ENCODE results near the gene BOC.

The BOC gene

DNA sequence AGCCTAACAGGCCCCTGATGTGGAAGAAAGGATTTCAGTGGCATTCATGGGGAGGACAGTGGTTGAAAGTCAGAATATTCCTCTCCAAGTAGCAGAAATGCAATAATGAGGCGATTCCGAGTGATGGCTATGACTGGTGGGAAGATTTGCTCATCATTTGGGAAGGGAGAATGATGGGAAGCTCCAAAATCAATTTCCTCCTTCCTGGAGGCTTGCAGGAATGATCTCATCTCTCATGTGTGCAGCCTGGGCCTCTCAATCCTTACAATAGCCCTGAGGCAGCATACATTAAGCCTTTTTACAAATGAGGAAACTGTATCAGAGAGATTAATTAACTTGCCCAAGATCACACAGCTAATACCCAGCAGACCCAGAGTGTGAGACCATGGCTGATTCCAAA is 58.7 kb downstream of the BOC start:
- Histone ChIP-seq H4K20me1 (ENCODE audit: insufficient read depth) (no peaks in the 10 kb centered on the region), H3K27me3 (ENCODE audit: insufficient read depth, low read depth) (no peaks in the 10 kb centered on the region), H3K9ac (no peak overlapping the region), H3K27ac (no peak overlapping the region), H3K79me2 (ENCODE audit: insufficient read depth, low read depth) (no peaks in the 10 kb centered on the region), H3K4me1 (ENCODE audit: low read depth, poor library complexity, severe bottlenecking) (no peaks in the 10 kb centered on the region), H2AFZ (ENCODE audit: low read depth) (no peak overlapping the region), H3K4me2 (no peak overlapping the region), H3K36me3 (ENCODE audit: insufficient read depth) (no peaks in the 10 kb centered on the region), H3K4me3 (IDR thresholded peaks at IDR 0.05; ENCODE audit: insufficient read depth, low read depth, low read length) (no peak overlapping the region)
- TF ChIP-seq, protein P1, sequence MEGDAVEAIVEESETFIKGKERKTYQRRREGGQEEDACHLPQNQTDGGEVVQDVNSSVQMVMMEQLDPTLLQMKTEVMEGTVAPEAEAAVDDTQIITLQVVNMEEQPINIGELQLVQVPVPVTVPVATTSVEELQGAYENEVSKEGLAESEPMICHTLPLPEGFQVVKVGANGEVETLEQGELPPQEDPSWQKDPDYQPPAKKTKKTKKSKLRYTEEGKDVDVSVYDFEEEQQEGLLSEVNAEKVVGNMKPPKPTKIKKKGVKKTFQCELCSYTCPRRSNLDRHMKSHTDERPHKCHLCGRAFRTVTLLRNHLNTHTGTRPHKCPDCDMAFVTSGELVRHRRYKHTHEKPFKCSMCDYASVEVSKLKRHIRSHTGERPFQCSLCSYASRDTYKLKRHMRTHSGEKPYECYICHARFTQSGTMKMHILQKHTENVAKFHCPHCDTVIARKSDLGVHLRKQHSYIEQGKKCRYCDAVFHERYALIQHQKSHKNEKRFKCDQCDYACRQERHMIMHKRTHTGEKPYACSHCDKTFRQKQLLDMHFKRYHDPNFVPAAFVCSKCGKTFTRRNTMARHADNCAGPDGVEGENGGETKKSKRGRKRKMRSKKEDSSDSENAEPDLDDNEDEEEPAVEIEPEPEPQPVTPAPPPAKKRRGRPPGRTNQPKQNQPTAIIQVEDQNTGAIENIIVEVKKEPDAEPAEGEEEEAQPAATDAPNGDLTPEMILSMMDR (conservative IDR thresholded peaks at IDR 0.05; ENCODE audit: low read depth, low read length): no peak

DNA sequence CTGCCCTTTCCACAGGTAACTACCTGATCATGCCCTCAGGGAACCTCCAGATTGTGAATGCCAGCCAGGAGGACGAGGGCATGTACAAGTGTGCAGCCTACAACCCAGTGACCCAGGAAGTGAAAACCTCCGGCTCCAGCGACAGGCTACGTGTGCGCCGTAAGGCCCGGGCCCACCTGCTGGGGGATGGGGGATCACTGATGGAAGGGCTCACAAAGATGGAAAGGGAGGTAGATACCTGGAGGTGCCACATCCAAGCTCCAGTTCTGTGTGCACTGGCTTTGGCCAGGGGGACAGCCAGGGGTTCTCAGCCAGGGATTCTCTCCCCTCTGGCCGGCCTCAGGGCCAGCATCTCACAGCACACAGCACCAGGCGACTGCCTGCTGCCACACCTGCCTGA is 59.4 kb downstream of the BOC start:
- Histone ChIP-seq H3K27me3 (ENCODE audit: insufficient read depth, low read depth) (no peaks in the 10 kb centered on the region), H3K4me1 (ENCODE audit: low read depth, poor library complexity, severe bottlenecking) (no peaks in the 10 kb centered on the region), H3K27ac (no peak overlapping the region), H3K4me2 (no peak overlapping the region), H3K4me3 (IDR thresholded peaks at IDR 0.05; ENCODE audit: insufficient read depth, low read depth, low read length) (no peak overlapping the region), H3K36me3 (ENCODE audit: insufficient read depth) (no peaks in the 10 kb centered on the region), H2AFZ (ENCODE audit: low read depth) (no peak overlapping the region), H3K9ac (no peak overlapping the region), H4K20me1 (ENCODE audit: insufficient read depth) (no peaks in the 10 kb centered on the region), H3K79me2 (ENCODE audit: insufficient read depth, low read depth) (no peaks in the 10 kb centered on the region)
- TF ChIP-seq, protein P1 (conservative IDR thresholded peaks at IDR 0.05; ENCODE audit: low read depth, low read length): no peak

DNA sequence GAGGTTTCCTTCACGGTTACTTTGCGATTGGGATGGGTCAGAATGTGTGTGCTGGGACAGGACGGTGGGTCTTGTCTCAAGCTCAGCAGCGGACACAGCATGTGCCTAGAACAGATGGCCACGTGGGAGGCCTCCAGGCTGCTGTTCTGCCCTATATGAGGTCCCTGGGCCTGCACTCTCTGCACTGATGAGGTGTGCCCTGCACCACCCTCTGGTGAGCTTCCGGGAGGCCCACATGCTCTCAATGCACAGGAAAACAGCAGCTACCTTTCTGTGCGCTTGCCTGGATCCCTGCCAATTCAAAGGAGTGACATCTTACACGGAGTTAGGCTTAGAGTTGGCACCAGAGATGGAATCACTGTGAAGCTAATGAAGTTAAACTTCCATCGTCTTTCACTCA is 59.8 kb downstream of the BOC start:
- H3K4me1 ChIP-seq (ENCODE audit: low read depth, poor library complexity, severe bottlenecking): no peaks in the 10 kb centered on the region
- no peaks in the 10 kb centered on the region for H4K20me1 ChIP-seq (ENCODE audit: insufficient read depth)
- H3K79me2 ChIP-seq (ENCODE audit: insufficient read depth, low read depth): no peaks in the 10 kb centered on the region
- H3K36me3 ChIP-seq (ENCODE audit: insufficient read depth): no peaks in the 10 kb centered on the region
- H2AFZ ChIP-seq (ENCODE audit: low read depth): no peak overlapping the region
- no peak overlapping the region for H3K4me2 ChIP-seq
- H3K27me3 ChIP-seq (ENCODE audit: insufficient read depth, low read depth): no peaks in the 10 kb centered on the region
- no peak overlapping the region for H3K27ac ChIP-seq
- H3K4me3 ChIP-seq (IDR thresholded peaks at IDR 0.05; ENCODE audit: insufficient read depth, low read depth, low read length): no peak overlapping the region
- no peak overlapping the region for H3K9ac ChIP-seq
- TF ChIP-seq, protein P1 (conservative IDR thresholded peaks at IDR 0.05; ENCODE audit: low read depth, low read length): no peak

DNA sequence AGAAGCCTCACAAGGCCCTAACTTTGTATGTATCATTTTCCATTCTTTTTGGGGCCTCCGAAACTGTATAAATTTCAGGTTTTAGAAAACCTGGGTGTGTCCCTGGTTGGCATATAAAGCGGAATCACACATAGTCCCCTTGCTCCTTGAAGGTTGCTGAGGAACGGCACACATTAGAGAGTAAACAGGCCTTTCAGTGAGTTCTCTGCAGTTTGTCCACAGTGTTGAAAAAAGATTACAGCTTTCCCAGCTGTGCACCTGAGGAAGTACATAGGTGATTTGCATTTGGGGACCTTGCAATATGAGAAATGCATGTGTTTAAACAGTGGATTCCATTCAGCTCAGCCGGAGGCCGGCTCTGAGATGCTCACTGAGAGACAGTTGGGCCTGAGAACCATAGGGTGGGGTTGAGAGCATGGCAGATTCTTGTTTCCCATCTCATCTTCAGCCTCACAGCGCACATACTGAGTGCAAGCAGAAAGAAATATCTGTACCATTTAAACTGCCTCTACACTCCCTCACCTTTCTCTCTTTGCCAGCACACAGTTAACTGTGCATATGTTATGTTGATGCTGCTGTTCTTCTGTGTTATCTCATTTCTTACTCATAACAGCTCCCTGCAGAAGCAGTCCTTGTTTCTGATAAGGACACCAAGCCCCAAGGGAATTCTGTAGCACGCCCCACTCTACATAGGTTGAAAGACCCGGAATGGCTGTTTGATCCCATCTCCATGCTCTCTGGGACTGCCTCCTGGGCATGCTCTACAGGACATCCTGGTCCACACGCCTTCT is 60.4 kb downstream of the BOC start:
- Histone ChIP-seq H3K9ac (no peak overlapping the region), H4K20me1 (ENCODE audit: insufficient read depth) (no peaks in the 10 kb centered on the region), H3K36me3 (ENCODE audit: insufficient read depth) (no peaks in the 10 kb centered on the region), H3K79me2 (ENCODE audit: insufficient read depth, low read depth) (no peaks in the 10 kb centered on the region), H3K4me3 (IDR thresholded peaks at IDR 0.05; ENCODE audit: insufficient read depth, low read depth, low read length) (no peak overlapping the region), H2AFZ (ENCODE audit: low read depth) (no peak overlapping the region), H3K27ac (no peak overlapping the region), H3K27me3 (ENCODE audit: insufficient read depth, low read depth) (no peaks in the 10 kb centered on the region), H3K4me1 (ENCODE audit: low read depth, poor library complexity, severe bottlenecking) (no peaks in the 10 kb centered on the region), H3K4me2 (no peak overlapping the region)
- TF ChIP-seq, protein P1 (conservative IDR thresholded peaks at IDR 0.05; ENCODE audit: low read depth, low read length): no peak

Measured in KMS-11 (cell line).